ENCODE data around the gene COMMD6.

COMMD6 gene

GRCh38 chr13:75566658-75567057, 29.0 kb upstream of the COMMD6 start:
- TF ChIP-seq EZH2 (IDR thresholded peaks at IDR 0.05; ENCODE audit: borderline replicate concordance, low read length) = no peak
- peak; percentile 61 for TF ChIP-seq CTCF (IDR thresholded peaks at IDR 0.05; ENCODE audit: low read length)
- Histone ChIP-seq H2AFZ (ENCODE audit: low read length) (no peak overlapping the region), H3K4me2 (ENCODE audit: low read length) (no peak overlapping the region), H3K9me2 (ENCODE audit: low read depth, low read length) (no peaks in the 10 kb centered on the region), H3K4me1 (ENCODE audit: insufficient read depth, low read length, severe bottlenecking) (no peaks in the 10 kb centered on the region), H4K20me1 (ENCODE audit: insufficient read depth, low read length) (no peaks in the 10 kb centered on the region), H3K4me3 (ENCODE audit: low read depth, low read length, poor library complexity, severe bottlenecking) (no peak overlapping the region), H3F3A (ENCODE audit: insufficient read depth, low read length) (0 out of 2 replicates have a peak, but pooled peaks cover 4% of the 10 kb centered on the region), H3K79me2 (ENCODE audit: insufficient read depth, low read length) (no peaks in the 10 kb centered on the region), H3K36me3 (ENCODE audit: insufficient read depth, low read length) (peaks cover 84% of the 10 kb centered on the region), H3K27me3 (ENCODE audit: insufficient read depth, low read length) (no peaks in the 10 kb centered on the region), H3K27ac (ENCODE audit: low read depth, low read length, poor library complexity, severe bottlenecking) (no peak overlapping the region), H3K9ac (ENCODE audit: low read length) (no peak overlapping the region), H3K9me3 (ENCODE audit: low read length) (no peaks in the 10 kb centered on the region)

GRCh38 chr13:75558145-75558840, 20.7 kb upstream of the COMMD6 start:
- no peaks in the 10 kb centered on the region for H3K9me2 ChIP-seq (ENCODE audit: low read depth, low read length)
- no peak overlapping the region for H2AFZ ChIP-seq (ENCODE audit: low read length)
- H3K4me3 ChIP-seq (ENCODE audit: low read depth, low read length, poor library complexity, severe bottlenecking) = no peak overlapping the region
- H3K79me2 ChIP-seq (ENCODE audit: insufficient read depth, low read length) = peaks cover 45% of the 10 kb centered on the region
- H3K4me2 ChIP-seq (ENCODE audit: low read length) = no peak overlapping the region
- H3K4me1 ChIP-seq (ENCODE audit: insufficient read depth, low read length, severe bottlenecking) = no peaks in the 10 kb centered on the region
- no peaks in the 10 kb centered on the region for H3K27me3 ChIP-seq (ENCODE audit: insufficient read depth, low read length)
- peaks cover 65% of the 10 kb centered on the region for H3K36me3 ChIP-seq (ENCODE audit: insufficient read depth, low read length)
- TF ChIP-seq EZH2 (IDR thresholded peaks at IDR 0.05; ENCODE audit: borderline replicate concordance, low read length) = no peak
- H4K20me1 ChIP-seq (ENCODE audit: insufficient read depth, low read length) = no peaks in the 10 kb centered on the region
- no peaks in the 10 kb centered on the region for H3K9me3 ChIP-seq (ENCODE audit: low read length)
- no peak overlapping the region for H3K9ac ChIP-seq (ENCODE audit: low read length)
- no peaks in the 10 kb centered on the region for H3F3A ChIP-seq (ENCODE audit: insufficient read depth, low read length)
- H3K27ac ChIP-seq (ENCODE audit: low read depth, low read length, poor library complexity, severe bottlenecking) = no peak overlapping the region

GRCh38 chr13:75556961-75557360, 19.3 kb upstream of the COMMD6 start:
- peaks cover 57% of the 10 kb centered on the region for H3K79me2 ChIP-seq (ENCODE audit: insufficient read depth, low read length)
- H2AFZ ChIP-seq (ENCODE audit: low read length) = no peak overlapping the region
- H4K20me1 ChIP-seq (ENCODE audit: insufficient read depth, low read length) = no peaks in the 10 kb centered on the region
- TF ChIP-seq EZH2 (IDR thresholded peaks at IDR 0.05; ENCODE audit: borderline replicate concordance, low read length) (no peak), CTCF (IDR thresholded peaks at IDR 0.05; ENCODE audit: low read length) (no peak)
- H3K4me3 ChIP-seq (ENCODE audit: low read depth, low read length, poor library complexity, severe bottlenecking) = no peak overlapping the region
- H3K9me2 ChIP-seq (ENCODE audit: low read depth, low read length) = no peaks in the 10 kb centered on the region
- no peak overlapping the region for H3K9ac ChIP-seq (ENCODE audit: low read length)
- H3K4me1 ChIP-seq (ENCODE audit: insufficient read depth, low read length, severe bottlenecking) = peaks cover 5% of the 10 kb centered on the region
- peaks cover 64% of the 10 kb centered on the region for H3K36me3 ChIP-seq (ENCODE audit: insufficient read depth, low read length)
- no peaks in the 10 kb centered on the region for H3K9me3 ChIP-seq (ENCODE audit: low read length)
- H3K27ac ChIP-seq (ENCODE audit: low read depth, low read length, poor library complexity, severe bottlenecking) = no peak overlapping the region
- H3F3A ChIP-seq (ENCODE audit: insufficient read depth, low read length) = no peaks in the 10 kb centered on the region
- H3K27me3 ChIP-seq (ENCODE audit: insufficient read depth, low read length) = no peaks in the 10 kb centered on the region
- no peak overlapping the region for H3K4me2 ChIP-seq (ENCODE audit: low read length)

GRCh38 chr13:75555836-75556235, 18.2 kb upstream of the COMMD6 start:
- no peak overlapping the region for H3K9ac ChIP-seq (ENCODE audit: low read length)
- H2AFZ ChIP-seq (ENCODE audit: low read length) = no peak overlapping the region
- peaks cover 16% of the 10 kb centered on the region for H3K4me1 ChIP-seq (ENCODE audit: insufficient read depth, low read length, severe bottlenecking)
- H3K27ac ChIP-seq (ENCODE audit: low read depth, low read length, poor library complexity, severe bottlenecking) = no peak overlapping the region
- H3K36me3 ChIP-seq (ENCODE audit: insufficient read depth, low read length) = peaks cover 58% of the 10 kb centered on the region
- peaks cover 67% of the 10 kb centered on the region for H3K79me2 ChIP-seq (ENCODE audit: insufficient read depth, low read length)
- no peaks in the 10 kb centered on the region for H3F3A ChIP-seq (ENCODE audit: insufficient read depth, low read length)
- H3K9me3 ChIP-seq (ENCODE audit: low read length) = no peaks in the 10 kb centered on the region
- TF ChIP-seq EZH2 (IDR thresholded peaks at IDR 0.05; ENCODE audit: borderline replicate concordance, low read length) (no peak), CTCF (IDR thresholded peaks at IDR 0.05; ENCODE audit: low read length) (no peak)
- H3K4me2 ChIP-seq (ENCODE audit: low read length) = no peak overlapping the region
- no peak overlapping the region for H3K4me3 ChIP-seq (ENCODE audit: low read depth, low read length, poor library complexity, severe bottlenecking)
- no peaks in the 10 kb centered on the region for H3K9me2 ChIP-seq (ENCODE audit: low read depth, low read length)
- H3K27me3 ChIP-seq (ENCODE audit: insufficient read depth, low read length) = no peaks in the 10 kb centered on the region
- no peaks in the 10 kb centered on the region for H4K20me1 ChIP-seq (ENCODE audit: insufficient read depth, low read length)

All from OCI-LY1 (cell line).